AG04450 (cell line): ENCODE data around the gene ALPL. TPM values are rescaled to one million over a fixed set of nuclear protein-coding genes. Genes with fewer than 3 reads are reported as not detected.

ENCODE experiments used
- CTCF ChIA-PET: fragments of 300-600, 350-600 bp; formaldehyde crosslinking; extraction: SDS; loops from one replicate; lab custom pipeline; 2022; ENCODE audit warnings: antibody characterized with exemption, inconsistent platforms; lab: Charles Lee
- POLR2A ChIA-PET: fragments of 350-600 bp; formaldehyde crosslinking; extraction: SDS; loops from one replicate; lab custom pipeline; 2021; ENCODE audit warnings: antibody characterized with exemption, inconsistent platforms; lab: Yijun Ruan, JAX
- DNase-seq: peaks from one replicate; pipeline ENCODE4 v3.0.0-alpha.2; 2011; ENCODE audit warnings: low read depth, low spot score
- H3K27ac ChIP-seq: one replicate; pipeline ENCODE4 v1.5.1; 2012; ENCODE audit warnings: low read depth, low read length, control low read depth
- H3K27me3 ChIP-seq: one replicate; pipeline ENCODE4 v1.6.0; 2012; ENCODE audit warnings: low read length; ENCODE audit not compliant: control insufficient read depth, insufficient read depth
- H3K4me3 ChIP-seq: 2 replicates; pipeline ENCODE4 v1.5.1; 2011; ENCODE audit warnings: mild to moderate bottlenecking, low read depth, low read length, control low read depth
- H3K9me3 ChIP-seq: 2 replicates; pipeline ENCODE4 v1.5.1; 2012; ENCODE audit warnings: low read length; ENCODE audit not compliant: control insufficient read depth, insufficient read depth
- CTCF ChIP-seq: IDR thresholded peaks from 2 replicates; pipeline ENCODE4 v1.5.1; 2011; ENCODE audit warnings: low read depth, low read length, control low read depth, inconsistent platforms
- polyA plus RNA-seq: library from polyadenylated mRNA; depleted of rRNA; stranded (reverse); fragments of >200 nt; gene quantifications from 2 replicates; pipeline ENCODE4 v1.2.3, GENCODE V29; 2011

ALPL gene
- polyA plus RNA-seq, 1 experiment = 1.8 TPM

DNA sequence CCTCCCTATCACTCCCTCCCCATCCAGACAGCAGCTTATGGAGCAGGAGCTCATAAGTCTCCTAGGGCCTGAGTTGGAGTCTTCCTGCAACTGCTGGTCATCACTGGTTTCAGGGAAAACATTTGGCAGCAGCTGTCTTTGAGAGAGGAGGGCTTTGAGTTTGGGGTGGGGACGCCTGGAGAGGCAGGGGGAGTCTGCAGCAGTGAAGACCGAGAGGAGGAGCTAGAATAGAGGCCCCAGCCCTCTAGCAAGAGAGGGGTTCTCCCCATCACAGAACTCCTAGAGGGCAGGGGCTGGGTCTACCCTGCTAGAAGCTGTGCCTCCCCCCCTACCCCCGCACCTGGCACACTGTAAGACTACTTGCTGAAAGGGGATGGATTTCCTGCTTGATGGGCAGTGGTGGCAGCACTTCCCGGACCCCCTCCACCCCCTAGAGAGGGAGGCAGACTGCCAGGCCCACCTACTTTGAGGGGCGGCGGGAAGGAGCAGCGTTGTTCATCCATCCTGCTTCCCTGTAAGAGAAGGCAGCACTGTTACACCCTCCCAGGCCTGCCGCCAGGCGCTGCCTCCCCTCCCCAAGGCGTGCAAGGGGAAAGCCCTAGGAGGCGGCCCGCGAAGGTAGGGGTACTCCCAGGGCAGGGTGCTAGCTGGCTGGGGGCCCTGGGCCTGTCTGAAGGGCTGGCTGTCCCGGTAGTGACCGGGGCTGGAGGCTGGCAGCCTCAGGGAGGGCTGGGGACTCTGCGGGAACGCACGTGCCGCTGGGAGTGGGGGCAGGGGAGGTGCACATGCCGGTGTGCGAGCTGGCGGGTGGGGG lies 109.5 kb downstream of the ALPL start:
- CTCF ChIA-PET = interaction anchor here (0.6 kb wide), 1 partner anchor 1645 kb away, joined by 3 read pairs; no protein-coding TSS in a partner anchor
- POLR2A ChIA-PET = no interaction called here
- Histone ChIP-seq H3K4me3 (no peak overlapping the region), H3K27ac (no peak overlapping the region), H3K9me3 (no peaks in the 10 kb centered on the region), H3K27me3 (peaks cover 69% of the 10 kb centered on the region)
- DNase-seq = no peak
- TF ChIP-seq CTCF = no peak

- peaks cover 72% of the 10 kb centered on the region for H3K27me3 ChIP-seq
- POLR2A ChIA-PET = no interaction called here
These were observed 110.2 kb downstream of the ALPL start for GRCh38 chr1:21619375-21619947.

GRCh38 chr1:21620011-21620410 lies 110.8 kb downstream of the ALPL start:
- H3K4me3 ChIP-seq = no peak overlapping the region
- no peaks in the 10 kb centered on the region for H3K9me3 ChIP-seq
- ChIA-PET POLR2A (no interaction called here), CTCF (no interaction called here)
- no peak for DNase-seq
- no peak for TF ChIP-seq CTCF
- H3K27me3 ChIP-seq = peaks cover 72% of the 10 kb centered on the region
- no peak overlapping the region for H3K27ac ChIP-seq

More at GRCh38 chr1:21619375-21619947, 110.2 kb downstream of the ALPL start:
- H3K27ac ChIP-seq = no peak overlapping the region
- TF ChIP-seq CTCF = no peak
- no peak overlapping the region for H3K4me3 ChIP-seq
- CTCF ChIA-PET = no interaction called here
- H3K9me3 ChIP-seq = no peaks in the 10 kb centered on the region
- DNase-seq = no peak

DNA sequence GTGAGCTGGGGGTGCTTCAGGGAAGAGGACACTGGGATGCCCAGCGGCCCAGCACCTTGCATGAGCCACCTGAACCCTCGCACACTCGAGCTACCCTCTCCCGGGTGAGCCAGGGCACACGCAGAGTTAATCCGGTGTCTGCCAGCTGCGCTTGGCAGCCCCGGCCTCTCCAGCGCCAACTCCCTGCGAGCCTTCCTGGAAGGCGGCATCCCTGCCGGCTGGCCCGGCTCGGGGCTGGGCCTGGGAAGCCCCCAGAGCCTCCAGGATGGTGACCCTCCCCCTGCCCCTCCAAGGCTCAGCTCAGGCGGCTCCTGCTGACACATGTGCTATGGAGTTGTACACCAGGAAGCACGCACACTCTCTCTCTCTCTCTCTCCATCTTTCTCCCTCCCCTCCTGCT lies 111.3 kb downstream of the ALPL start:
- CTCF ChIA-PET = no interaction called here
- no peak for TF ChIP-seq CTCF
- Histone ChIP-seq H3K27ac (no peak overlapping the region), H3K4me3 (no peak overlapping the region), H3K27me3 (peaks cover 73% of the 10 kb centered on the region), H3K9me3 (no peaks in the 10 kb centered on the region)
- DNase-seq = no peak
- POLR2A ChIA-PET = no interaction called here

GRCh38 chr1:21621051-21621450 lies 111.8 kb downstream of the ALPL start:
- Histone ChIP-seq H3K9me3 (no peaks in the 10 kb centered on the region), H3K4me3 (no peak overlapping the region), H3K27me3 (peaks cover 73% of the 10 kb centered on the region), H3K27ac (no peak overlapping the region)
- DNase-seq = no peak
- POLR2A ChIA-PET = no interaction called here
- CTCF ChIA-PET = no interaction called here
- no peak for TF ChIP-seq CTCF
